ENCODE measurements around the gene ZKSCAN8. TPM values are rescaled to one million over a fixed set of nuclear protein-coding genes. Genes with fewer than 3 reads are reported as not detected.

Gene ZKSCAN8
- total and polyA plus RNA-seq, 8 donors, result 2.4 to 12.0 (median 7.7) TPM

DNA sequence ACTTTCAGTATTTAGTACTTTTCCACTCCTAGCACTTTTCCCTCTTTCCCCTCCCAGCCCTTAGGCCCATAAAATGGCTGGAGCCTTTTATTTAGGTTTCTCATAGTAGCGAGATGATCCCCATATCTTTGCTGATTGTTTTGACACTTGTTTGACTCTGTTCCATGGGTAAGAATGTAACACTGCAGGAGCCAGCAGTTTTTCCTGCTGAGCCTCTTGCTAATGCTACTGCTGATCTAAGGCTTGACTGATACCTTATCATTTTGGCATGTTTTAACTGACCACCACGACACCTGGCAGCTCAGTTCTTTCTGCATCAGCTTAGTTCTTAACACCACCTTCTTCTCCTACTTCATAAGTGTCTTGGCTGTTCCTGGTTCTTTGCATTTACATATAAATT lies 29.6 kb downstream of the ZKSCAN8 start:
- no peak for DNase-seq
- intact Hi-C loops (cut with DNase I), result no loop called here
- TF ChIP-seq, protein P1, sequence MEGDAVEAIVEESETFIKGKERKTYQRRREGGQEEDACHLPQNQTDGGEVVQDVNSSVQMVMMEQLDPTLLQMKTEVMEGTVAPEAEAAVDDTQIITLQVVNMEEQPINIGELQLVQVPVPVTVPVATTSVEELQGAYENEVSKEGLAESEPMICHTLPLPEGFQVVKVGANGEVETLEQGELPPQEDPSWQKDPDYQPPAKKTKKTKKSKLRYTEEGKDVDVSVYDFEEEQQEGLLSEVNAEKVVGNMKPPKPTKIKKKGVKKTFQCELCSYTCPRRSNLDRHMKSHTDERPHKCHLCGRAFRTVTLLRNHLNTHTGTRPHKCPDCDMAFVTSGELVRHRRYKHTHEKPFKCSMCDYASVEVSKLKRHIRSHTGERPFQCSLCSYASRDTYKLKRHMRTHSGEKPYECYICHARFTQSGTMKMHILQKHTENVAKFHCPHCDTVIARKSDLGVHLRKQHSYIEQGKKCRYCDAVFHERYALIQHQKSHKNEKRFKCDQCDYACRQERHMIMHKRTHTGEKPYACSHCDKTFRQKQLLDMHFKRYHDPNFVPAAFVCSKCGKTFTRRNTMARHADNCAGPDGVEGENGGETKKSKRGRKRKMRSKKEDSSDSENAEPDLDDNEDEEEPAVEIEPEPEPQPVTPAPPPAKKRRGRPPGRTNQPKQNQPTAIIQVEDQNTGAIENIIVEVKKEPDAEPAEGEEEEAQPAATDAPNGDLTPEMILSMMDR (IDR thresholded peaks at IDR 0.05), result no peak
- ATAC-seq, result no peak
- no peak for FAIRE-seq
- no peak overlapping the region for H3K27ac ChIP-seq
- H3K4me1 ChIP-seq, result no peaks in the 10 kb centered on the region
- H3K4me3 ChIP-seq, result no peak overlapping the region
- WGBS, 2 donors, result 40 to 53% methylated on average over 2 of the region's 2 CpGs
- H3K9me3 ChIP-seq, result no peaks in the 10 kb centered on the region
- no peaks in the 10 kb centered on the region for H3K36me3 ChIP-seq
- H3K27me3 ChIP-seq, result no peaks in the 10 kb centered on the region

DNA sequence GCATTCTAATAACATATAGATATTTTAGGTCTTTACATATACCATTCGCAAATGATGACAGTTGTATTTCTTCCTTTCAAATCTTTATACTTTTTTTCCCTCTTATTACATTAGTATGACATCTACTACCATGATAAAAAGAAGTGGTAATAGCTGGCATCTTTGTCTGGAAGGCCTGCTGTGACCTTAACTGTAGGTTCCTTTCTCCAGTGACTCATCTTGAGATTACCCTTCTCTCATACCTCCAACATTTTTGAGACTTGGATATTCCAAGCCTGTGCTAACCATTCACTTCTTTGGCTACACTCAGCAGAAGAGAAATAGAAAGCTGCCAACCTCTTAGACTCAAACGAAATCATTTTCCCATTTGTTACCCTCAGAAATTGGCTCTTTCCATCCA lies 30.3 kb downstream of the ZKSCAN8 start:
- TF ChIP-seq, protein P1 (IDR thresholded peaks at IDR 0.05), result no peak
- Histone ChIP-seq H3K4me1 (no peaks in the 10 kb centered on the region), H3K36me3 (no peaks in the 10 kb centered on the region), H3K27ac (no peak overlapping the region), H3K27me3 (no peaks in the 10 kb centered on the region), H3K9me3 (no peaks in the 10 kb centered on the region), H3K4me3 (no peak overlapping the region)
- no peak for DNase-seq
- WGBS, 2 donors, result 69 to 87% methylated on average over 2 of the region's 2 CpGs
- intact Hi-C loops (cut with DNase I), result no loop called here
- no peak for ATAC-seq
- no peak for FAIRE-seq

DNA sequence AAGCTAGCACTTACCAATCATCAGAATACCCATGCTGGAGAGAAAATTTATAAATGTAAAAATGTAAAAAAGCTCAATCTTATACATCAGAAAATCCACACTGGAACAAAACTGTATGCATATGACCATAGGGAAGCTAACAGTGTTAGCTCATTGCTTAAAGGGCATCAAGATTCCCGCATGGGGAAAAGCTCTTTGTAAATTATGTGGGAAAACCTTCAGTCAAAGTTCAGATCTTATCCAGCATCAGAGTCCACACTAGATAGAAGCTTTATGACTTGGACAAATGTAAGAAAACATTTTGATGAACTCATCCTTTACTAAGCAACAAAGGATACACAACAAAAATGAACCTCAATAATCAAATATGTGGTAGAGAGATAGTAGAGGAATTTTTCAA lies 34.7 kb downstream of the ZKSCAN8 start:
- no peak overlapping the region for H3K27ac ChIP-seq
- no peak for FAIRE-seq
- no peak overlapping the region for H3K4me3 ChIP-seq
- TF ChIP-seq, protein P1 (IDR thresholded peaks at IDR 0.05), result no peak
- no peaks in the 10 kb centered on the region for H3K4me1 ChIP-seq
- DNase-seq, result no peak
- H3K36me3 ChIP-seq, result no peaks in the 10 kb centered on the region
- no peaks in the 10 kb centered on the region for H3K27me3 ChIP-seq
- H3K9me3 ChIP-seq, result no peaks in the 10 kb centered on the region
- intact Hi-C loops (cut with DNase I), result no loop called here
- 67 to 84% methylated on average over 1 of the region's 1 CpG for WGBS, 2 donors
- ATAC-seq, result no peak

DNA sequence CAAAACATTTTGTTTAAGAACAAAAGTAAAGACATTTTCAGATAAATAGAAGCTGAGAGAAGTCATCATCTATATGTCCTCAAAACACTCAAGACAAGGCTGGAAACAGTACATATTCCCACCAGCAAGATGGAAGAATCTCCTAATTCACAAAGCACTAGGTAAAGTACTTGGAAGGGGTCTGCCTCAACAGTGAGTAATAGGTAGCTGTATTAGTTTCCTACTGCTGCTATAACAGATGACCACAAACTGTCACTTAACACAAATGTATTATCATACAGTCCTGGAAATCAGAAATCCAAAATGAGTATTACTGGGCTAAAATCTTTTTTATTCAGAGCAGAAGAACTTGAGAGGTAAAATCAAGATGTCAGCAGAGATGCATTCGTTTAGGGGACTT lies 40.6 kb downstream of the ZKSCAN8 start:
- DNase-seq (no peak), FAIRE-seq (no peak), ATAC-seq (no peak)
- intact Hi-C loops (cut with DNase I), result no loop called here
- H3K4me1 ChIP-seq, result no peaks in the 10 kb centered on the region
- 25 to 45% methylated on average over 1 of the region's 1 CpG for WGBS, 2 donors
- H3K9me3 ChIP-seq, result no peaks in the 10 kb centered on the region
- TF ChIP-seq, protein P1 (IDR thresholded peaks at IDR 0.05), result no peak
- no peak overlapping the region for H3K4me3 ChIP-seq
- H3K27ac ChIP-seq, result no peak overlapping the region
- H3K36me3 ChIP-seq, result no peaks in the 10 kb centered on the region
- no peaks in the 10 kb centered on the region for H3K27me3 ChIP-seq

DNA sequence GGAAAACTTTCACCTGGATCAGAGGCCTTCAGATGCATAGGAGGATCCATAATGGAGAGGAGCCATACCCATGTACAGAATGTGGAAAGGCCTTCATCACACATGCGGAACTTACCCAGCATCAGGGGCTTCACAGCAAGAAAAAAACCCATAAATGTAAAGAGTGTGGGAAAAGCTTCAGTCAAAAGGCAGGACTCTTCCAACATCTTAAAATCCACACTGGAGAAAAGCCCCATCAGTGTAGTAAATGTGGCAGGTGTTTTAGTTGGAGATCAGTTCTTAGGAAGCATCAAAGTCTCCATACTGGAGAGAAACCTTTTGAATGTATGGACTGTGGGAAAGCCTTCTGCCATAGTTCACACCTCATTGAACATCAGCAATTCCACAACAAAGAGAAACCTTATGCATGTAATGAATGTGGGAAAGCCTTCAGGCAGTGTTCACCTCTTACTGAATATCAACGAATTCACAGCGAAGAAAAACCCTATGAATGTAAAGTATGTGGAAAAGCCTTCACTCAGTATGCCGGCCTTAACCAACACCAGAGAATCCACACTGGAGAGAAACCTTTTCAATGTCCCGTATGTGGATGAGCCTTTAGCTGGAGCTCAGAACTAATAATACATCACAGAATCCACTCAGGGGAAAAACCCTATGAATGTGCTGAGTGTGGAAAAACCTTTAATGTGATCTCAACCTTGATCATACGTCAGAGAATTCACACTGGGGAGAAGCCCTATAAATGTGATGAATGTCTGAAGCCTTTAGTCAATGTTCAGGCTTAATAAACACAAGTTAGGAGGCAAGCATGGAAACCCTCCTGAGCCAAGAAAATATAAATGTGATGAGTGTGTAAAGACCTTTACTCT lies 46.7 kb downstream of the ZKSCAN8 start:
- Histone ChIP-seq H3K27me3 (no peaks in the 10 kb centered on the region), H3K36me3 (no peaks in the 10 kb centered on the region), H3K4me1 (no peaks in the 10 kb centered on the region), H3K4me3 (no peak overlapping the region), H3K27ac (no peak overlapping the region), H3K9me3 (no peaks in the 10 kb centered on the region)
- intact Hi-C loops (cut with DNase I), result no loop called here
- ATAC-seq (no peak), FAIRE-seq (no peak), DNase-seq (no peak)
- 61 to 69% methylated on average over 6 of the region's 6 CpGs for WGBS, 2 donors
- TF ChIP-seq, protein P1 (IDR thresholded peaks at IDR 0.05), result no peak

All from pancreas (tissue), 10 donors.